GM21390 (cell line): ENCODE results near the gene OR1J4.
A peak's percentile ranks its signal among the peaks of the same experiment; 100 is the strongest.
"Not testable (repeated sequence)": the region's sequence is repeated elsewhere in the genome, so short reads cannot be mapped to it uniquely, and the experiment has no call there.

ENCODE experiments used
- ATAC-seq: cut with Tn5 transposase; IDR thresholded peaks from one replicate; pipeline ENCODE4 v1.9.1; 2021; ENCODE audit not compliant: unreplicated experiment

The OR1J4 gene

GRCh38 chr9:122518841-122519240, at the start of gene OR1J4:
TSS of gene OR1J4 (plus strand) at chr9:122519141. CDS start at chr9:122519141, 0 bp downstream.
- no peak for ATAC-seq

GRCh38 chr9:122474561-122474960, 44.4 kb upstream of the OR1J4 start:
- no peak for ATAC-seq

GRCh38 chr9:122475717-122476116, 43.2 kb upstream of the OR1J4 start:
- ATAC-seq, result no peak

- ATAC-seq, result no peak
Observed at GRCh38 chr9:122477346-122477745, 41.6 kb upstream of the OR1J4 start.

- ATAC-seq, result no peak
Observed at GRCh38 chr9:122477826-122478225, 41.1 kb upstream of the OR1J4 start, which contains the start of gene OR1J1. TSS of gene OR1J1 (minus strand) at chr9:122477926. CDS start at chr9:122477926, 0 bp downstream.

- no peak for ATAC-seq
Observed at GRCh38 chr9:122479062-122479461, 39.9 kb upstream of the OR1J4 start.

GRCh38 chr9:122498883-122499288, 20.1 kb upstream of the OR1J4 start:
- peak; percentile 51 for ATAC-seq

- ATAC-seq, result no peak
Observed at GRCh38 chr9:122506964-122507363, 12.0 kb upstream of the OR1J4 start.

- ATAC-seq, result no peak
Observed at GRCh38 chr9:122510502-122510901, 8.4 kb upstream of the OR1J4 start, which contains the start of gene OR1J2. TSS of gene OR1J2 (plus strand) at chr9:122510802. CDS start at chr9:122510802, 0 bp downstream.

GRCh38 chr9:122518226-122518625, 715 bp upstream of the OR1J4 start:
- no peak for ATAC-seq

GRCh38 chr9:122519376-122519775, 435 bp downstream of the OR1J4 start:
- ATAC-seq, result no peak

GRCh38 chr9:122526602-122527001, 7.7 kb downstream of the OR1J4 start:
- no peak for ATAC-seq

GRCh38 chr9:122527193-122527592, 8.3 kb downstream of the OR1J4 start, which contains the start of gene OR1N1:
TSS of gene OR1N1 (minus strand) at chr9:122527293. CDS start at chr9:122527293, 0 bp downstream.
- ATAC-seq, result no peak

- not testable (repeated sequence) for ATAC-seq
Observed at GRCh38 chr9:122531157-122531556, 12.2 kb downstream of the OR1J4 start.

GRCh38 chr9:122536134-122536533, 17.2 kb downstream of the OR1J4 start:
- no peak for ATAC-seq

GRCh38 chr9:122537066-122537465, 18.1 kb downstream of the OR1J4 start:
- not testable (repeated sequence) for ATAC-seq

- no peak for ATAC-seq
Observed at GRCh38 chr9:122538757-122539156, 19.8 kb downstream of the OR1J4 start.

GRCh38 chr9:122546196-122546595, 27.3 kb downstream of the OR1J4 start:
- ATAC-seq, result no peak

- no peak for ATAC-seq
Observed at GRCh38 chr9:122551371-122551770, 32.4 kb downstream of the OR1J4 start.

- no peak for ATAC-seq
Observed at GRCh38 chr9:122552812-122553211, 33.9 kb downstream of the OR1J4 start, which contains the start of gene OR1N2. TSS of gene OR1N2 (plus strand) at chr9:122553112. CDS start at chr9:122553212, 100 bp downstream.

GRCh38 chr9:122561446-122561845, 42.5 kb downstream of the OR1J4 start:
- no peak for ATAC-seq

- no peak for ATAC-seq
Observed at GRCh38 chr9:122562134-122562760, 43.3 kb downstream of the OR1J4 start.

- ATAC-seq, result no peak
Observed at GRCh38 chr9:122567901-122568300, 49.0 kb downstream of the OR1J4 start.
